Left lung (tissue), 10 donors: Measurements from ENCODE around the gene PCSK6. TPM values are rescaled to one million over a fixed set of nuclear protein-coding genes. Genes with fewer than 3 reads are reported as not detected.

Experiments used
- ATAC-seq: fragments of 200-7000 bp; cut with Tn5 transposase; one replicate; pipeline ENCODE4 v1.9.1; 2020; ENCODE audit warnings: moderate library complexity
- DNase-seq, 4 donors: peaks; one replicate each; pipeline ENCODE4 v3.0.0-alpha.2; 2013 to 2020
- H3K27ac ChIP-seq, 2 donors: fragments of 200-600 bp; sonication (generic) in 1 of 2; one replicate each; pipeline versions ENCODE4 v1.5.0 to v1.8.0; 2020 to 2021
- H3K27me3 ChIP-seq, 2 donors: fragments of 200-600 bp; sonication (generic) in 1 of 2; one replicate each; pipeline versions ENCODE4 v1.5.0 to v1.8.0; 2020 to 2021
- H3K36me3 ChIP-seq, 2 donors: fragments of 200-600 bp; sonication (generic) in 1 of 2; one replicate each; pipeline versions ENCODE4 v1.5.0 to v1.8.0; 2020 to 2021
- H3K4me1 ChIP-seq, 2 donors: fragments of 200-600 bp; one replicate each; pipeline ENCODE4 v1.8.0; 2021
- H3K4me3 ChIP-seq, 2 donors: fragments of 200-600 bp; sonication (generic) in 1 of 2; one replicate each; pipeline versions ENCODE4 v1.5.0 to v1.8.0; 2020 to 2021; ENCODE audit warnings: mild to moderate bottlenecking in 1 of 2
- H3K9me3 ChIP-seq, 2 donors: fragments of 200-600 bp; sonication (generic) in 1 of 2; one replicate each; pipeline versions ENCODE4 v1.5.0 to v1.8.0; 2020 to 2021
- intact Hi-C, 2 donors: fragments of 100-400 bp; cut with DNase I; formaldehyde crosslinking; loops; one replicate each; pipeline versions ENCODE4 v1.11.2 to v1.14.2; 2022
- polyA plus RNA-seq, 6 donors: library from polyadenylated mRNA; unstranded; fragments of 120-200 nt; gene quantifications; one replicate each; pipeline ENCODE4 v1.2.1, GENCODE V29; 2013; ENCODE audit not compliant: insufficient read length in 6 of 6
- total RNA-seq, 2 donors: library from RNA; stranded (reverse); fragmentation: NEBNext Ultra II Directional; extraction: Animal tissue kit (Norgen Biotek cat#: 25700); gene quantifications; one replicate each; pipeline ENCODE4 v1.2.1, GENCODE V29; 2021
- TF ChIP-seq, protein P1 (sequence below), 2 donors: fragments of 200-600 bp; sonication (generic) in 1 of 2; IDR thresholded peaks; one replicate each; pipeline versions ENCODE4 v1.5.0 to v1.8.0; 2021; ENCODE audit warnings: antibody characterized with exemption in 2 of 2
- donor health status: DM: no; HTN: yes; CAD: no.
- donor health status: DM: no; HTN: no; CAD: no.

PCSK6 gene
- total and polyA plus RNA-seq, 8 donors = 7.7 to 25.7 (median 22.8) TPM

DNA sequence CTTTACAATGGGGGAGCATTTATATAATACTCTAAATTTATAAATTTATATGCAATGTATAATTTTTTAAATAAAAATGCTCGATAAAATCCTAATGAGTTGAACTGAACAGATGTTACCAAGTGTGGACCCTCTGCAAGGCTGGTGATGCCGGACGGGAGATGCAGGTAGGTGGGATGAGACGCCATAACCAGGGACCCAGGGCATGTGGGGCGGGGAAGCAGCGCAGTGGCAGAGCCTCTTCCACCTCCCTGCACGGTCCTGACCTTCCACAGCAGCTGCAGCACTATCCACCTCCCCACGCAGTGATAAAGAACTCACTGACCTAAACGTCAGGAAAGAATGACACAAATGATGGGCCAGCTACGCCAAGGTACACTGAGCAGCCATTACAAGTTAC lies 12.8 kb downstream of the PCSK6 start:
- intact Hi-C loops = no loop called here
- Histone ChIP-seq H3K4me3 (no peak overlapping the region), H3K36me3 (no peaks in the 10 kb centered on the region), H3K27ac (no peak overlapping the region), H3K27me3 (no peaks in the 10 kb centered on the region), H3K9me3 (no peaks in the 10 kb centered on the region), H3K4me1 (no peaks in the 10 kb centered on the region)
- DNase-seq (no peak), ATAC-seq (no peak)
- TF ChIP-seq, protein P1, sequence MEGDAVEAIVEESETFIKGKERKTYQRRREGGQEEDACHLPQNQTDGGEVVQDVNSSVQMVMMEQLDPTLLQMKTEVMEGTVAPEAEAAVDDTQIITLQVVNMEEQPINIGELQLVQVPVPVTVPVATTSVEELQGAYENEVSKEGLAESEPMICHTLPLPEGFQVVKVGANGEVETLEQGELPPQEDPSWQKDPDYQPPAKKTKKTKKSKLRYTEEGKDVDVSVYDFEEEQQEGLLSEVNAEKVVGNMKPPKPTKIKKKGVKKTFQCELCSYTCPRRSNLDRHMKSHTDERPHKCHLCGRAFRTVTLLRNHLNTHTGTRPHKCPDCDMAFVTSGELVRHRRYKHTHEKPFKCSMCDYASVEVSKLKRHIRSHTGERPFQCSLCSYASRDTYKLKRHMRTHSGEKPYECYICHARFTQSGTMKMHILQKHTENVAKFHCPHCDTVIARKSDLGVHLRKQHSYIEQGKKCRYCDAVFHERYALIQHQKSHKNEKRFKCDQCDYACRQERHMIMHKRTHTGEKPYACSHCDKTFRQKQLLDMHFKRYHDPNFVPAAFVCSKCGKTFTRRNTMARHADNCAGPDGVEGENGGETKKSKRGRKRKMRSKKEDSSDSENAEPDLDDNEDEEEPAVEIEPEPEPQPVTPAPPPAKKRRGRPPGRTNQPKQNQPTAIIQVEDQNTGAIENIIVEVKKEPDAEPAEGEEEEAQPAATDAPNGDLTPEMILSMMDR (IDR thresholded peaks at IDR 0.05) = no peak

DNA sequence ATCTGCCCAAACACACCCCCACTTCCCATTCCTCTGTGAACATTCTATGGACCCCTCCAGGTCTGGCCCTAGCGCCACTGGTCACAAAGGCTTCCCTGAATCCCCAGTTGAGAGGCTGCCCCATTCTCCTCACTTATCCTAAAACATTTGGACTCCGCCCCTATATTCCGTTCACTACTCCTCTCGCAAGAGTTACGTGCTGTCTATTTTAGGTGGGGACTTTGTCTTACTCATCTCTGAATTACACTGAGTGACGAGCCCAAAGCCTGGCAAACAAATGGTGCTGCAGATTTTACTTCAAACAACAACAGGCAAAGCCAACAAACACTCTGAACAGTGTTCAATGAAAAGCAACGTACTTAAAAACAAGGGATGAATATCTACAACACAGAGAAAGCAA lies 14.5 kb downstream of the PCSK6 start:
- no peaks in the 10 kb centered on the region for H3K4me1 ChIP-seq
- H3K36me3 ChIP-seq = no peaks in the 10 kb centered on the region
- H3K4me3 ChIP-seq = no peak overlapping the region
- no peaks in the 10 kb centered on the region for H3K9me3 ChIP-seq
- no peak overlapping the region for H3K27ac ChIP-seq
- no peaks in the 10 kb centered on the region for H3K27me3 ChIP-seq
- TF ChIP-seq, protein P1 (IDR thresholded peaks at IDR 0.05) = no peak
- ATAC-seq (no peak), DNase-seq (no peak)
- intact Hi-C loops = no loop called here

DNA sequence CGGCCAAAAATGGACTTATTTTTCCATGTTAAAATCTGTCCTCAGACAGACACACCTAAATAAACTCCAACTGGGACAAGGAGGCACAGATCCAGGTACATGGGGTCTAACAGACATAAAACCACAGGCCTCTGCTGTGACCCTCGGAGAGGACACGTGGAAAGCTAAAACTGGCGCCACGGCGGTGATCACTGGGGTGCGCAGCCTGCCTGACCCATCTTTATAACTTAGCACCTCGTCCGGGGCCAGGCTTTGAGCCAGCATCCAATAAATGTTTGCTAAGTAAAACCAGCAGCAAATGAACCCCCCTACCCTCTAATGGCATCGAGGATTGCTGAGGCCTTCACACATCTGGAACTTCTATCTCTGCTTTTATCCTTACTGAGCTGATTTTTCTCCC lies 15.3 kb downstream of the PCSK6 start:
- no peak for ATAC-seq

DNA sequence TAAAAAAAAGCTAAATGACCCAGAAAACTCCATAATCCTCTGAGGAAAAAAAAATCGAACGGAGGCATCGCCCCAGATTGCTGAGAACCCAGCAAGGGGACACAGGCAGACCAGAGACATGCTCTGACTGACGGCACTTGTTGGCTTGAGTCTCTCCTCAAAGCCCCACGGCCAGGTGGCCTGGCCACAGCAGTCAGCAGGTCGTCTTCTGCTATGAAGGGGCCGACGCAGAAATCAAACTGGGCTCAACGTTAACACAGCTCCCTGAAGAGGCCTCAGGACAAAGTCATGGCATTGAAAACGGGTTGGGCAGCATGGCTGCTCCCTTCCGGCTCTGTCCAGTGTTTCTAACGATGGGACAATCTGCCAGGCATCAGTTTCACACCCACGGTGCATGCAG lies 17.5 kb downstream of the PCSK6 start:
- Histone ChIP-seq H3K4me3 (no peak overlapping the region), H3K36me3 (no peaks in the 10 kb centered on the region), H3K9me3 (no peaks in the 10 kb centered on the region), H3K27me3 (peaks cover 0 to 13% of the 10 kb centered on the region in 2 donors), H3K27ac (no peak overlapping the region), H3K4me1 (no peaks in the 10 kb centered on the region)
- TF ChIP-seq, protein P1 (IDR thresholded peaks at IDR 0.05) = no peak
- ATAC-seq = no peak
- intact Hi-C loops = no loop called here
- no peak for DNase-seq

More for the DNA sequence above, 15.3 kb downstream of the PCSK6 start:
- Histone ChIP-seq H3K4me3 (no peak overlapping the region), H3K36me3 (no peaks in the 10 kb centered on the region), H3K27me3 (peaks cover 0 to 7% of the 10 kb centered on the region in 2 donors), H3K4me1 (no peaks in the 10 kb centered on the region), H3K9me3 (no peaks in the 10 kb centered on the region), H3K27ac (no peak overlapping the region)
- intact Hi-C loops = no loop called here
- TF ChIP-seq, protein P1 (IDR thresholded peaks at IDR 0.05) = no peak
- peak in 1 of 4 donors; percentile 63 for DNase-seq

DNA sequence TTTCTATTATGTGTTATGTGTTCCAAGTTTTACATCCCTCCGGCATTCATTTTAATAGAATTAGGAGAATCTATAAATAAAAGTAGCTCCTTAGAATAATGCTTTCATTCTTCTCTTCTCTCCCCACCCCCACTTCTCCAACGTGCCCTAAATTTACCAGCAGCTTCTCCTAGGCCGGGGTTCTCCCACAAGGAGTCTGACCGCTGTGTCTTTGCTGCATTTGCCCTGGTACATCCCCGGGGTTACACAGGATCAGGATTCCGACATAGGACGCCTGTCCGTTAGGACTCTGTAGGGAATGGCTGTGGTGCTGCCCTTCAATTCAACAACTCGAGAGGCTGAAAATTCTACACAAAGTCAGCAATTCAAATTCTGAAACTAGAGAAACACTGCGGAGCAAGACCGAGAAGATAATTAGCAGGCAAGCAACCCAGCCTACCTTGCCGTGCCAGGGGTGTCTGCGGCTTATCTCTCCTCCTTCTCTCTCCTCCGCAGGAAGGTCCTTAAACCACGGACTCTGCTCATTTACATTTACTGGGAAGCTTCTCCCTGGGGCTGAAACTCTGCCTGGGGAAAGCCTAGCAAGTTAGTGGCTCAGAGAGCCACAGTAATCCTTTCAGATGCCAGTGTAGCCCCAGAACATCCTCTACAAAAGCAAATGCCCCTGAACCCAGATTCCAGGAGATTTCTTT lies 18.8 kb downstream of the PCSK6 start:
- H3K27me3 ChIP-seq = peaks cover 0 to 13% of the 10 kb centered on the region in 2 donors
- TF ChIP-seq, protein P1 (IDR thresholded peaks at IDR 0.05) = no peak
- intact Hi-C loops = no loop called here
- DNase-seq (no peak), ATAC-seq (no peak)
- no peak overlapping the region for H3K4me3 ChIP-seq
- H3K9me3 ChIP-seq = no peaks in the 10 kb centered on the region
- no peaks in the 10 kb centered on the region for H3K36me3 ChIP-seq
- H3K4me1 ChIP-seq = no peaks in the 10 kb centered on the region
- H3K27ac ChIP-seq = no peak overlapping the region
